ENCODE data around the gene EZH1. TPM values are rescaled to one million over a fixed set of nuclear protein-coding genes. Genes with fewer than 3 reads are reported as not detected.

Gene EZH1
- total and polyA plus RNA-seq, 2 experiments from 2014 or later = 22.7 to 33.8 TPM

GRCh38 chr17:42784409-42784808 lies 39.6 kb upstream of the EZH1 start:
- Histone ChIP-seq H3K9me3 (ENCODE audit: low read depth) (no peaks in the 10 kb centered on the region), H3K36me3 (no peaks in the 10 kb centered on the region), H3K27ac (no peak overlapping the region), H3K4me3 (no peak overlapping the region), H3K4me1 (ENCODE audit: low read depth) (no peaks in the 10 kb centered on the region), H3K27me3 (peaks cover 42% of the 10 kb centered on the region)
- no peak for TF ChIP-seq CTCF (IDR thresholded peaks at IDR 0.05; ENCODE audit: low read depth, low read length)
- no peak for DNase-seq (ENCODE audit: low read depth in 1 of 2, low spot score in 1 of 2)

- H3K9me3 ChIP-seq (ENCODE audit: low read depth) = no peaks in the 10 kb centered on the region
- no peak for TF ChIP-seq CTCF (IDR thresholded peaks at IDR 0.05; ENCODE audit: low read depth, low read length)
- H3K27ac ChIP-seq = no peak overlapping the region
- H3K27me3 ChIP-seq = peaks cover 42% of the 10 kb centered on the region
- no peak overlapping the region for H3K4me3 ChIP-seq
- no peaks in the 10 kb centered on the region for H3K4me1 ChIP-seq (ENCODE audit: low read depth)
- peaks cover 5% of the 10 kb centered on the region for H3K36me3 ChIP-seq
- DNase-seq (ENCODE audit: low read depth in 1 of 2, low spot score in 1 of 2) = no peak
Observed at GRCh38 chr17:42783791-42784138, 38.9 kb upstream of the EZH1 start.

- Histone ChIP-seq H3K4me3 (no peak overlapping the region), H3K27me3 (peaks cover 42% of the 10 kb centered on the region)
- peak in 1 of 2 donors; percentile 81 for DNase-seq (ENCODE audit: low read depth in 1 of 2, low spot score in 1 of 2)
Observed at GRCh38 chr17:42783062-42783790, 38.4 kb upstream of the EZH1 start.

GRCh38 chr17:42782166-42783061 lies 37.6 kb upstream of the EZH1 start:
- DNase-seq (ENCODE audit: low read depth in 1 of 2, low spot score in 1 of 2) = no peak
- Histone ChIP-seq H3K27me3 (peaks cover 42% of the 10 kb centered on the region), H3K9me3 (ENCODE audit: low read depth) (no peaks in the 10 kb centered on the region), H3K36me3 (peaks cover 11% of the 10 kb centered on the region), H3K27ac (no peak overlapping the region), H3K4me1 (ENCODE audit: low read depth) (no peaks in the 10 kb centered on the region), H3K4me3 (no peak overlapping the region)
- TF ChIP-seq CTCF (IDR thresholded peaks at IDR 0.05; ENCODE audit: low read depth, low read length) = no peak

More at GRCh38 chr17:42783062-42783790, 38.4 kb upstream of the EZH1 start:
- TF ChIP-seq CTCF (IDR thresholded peaks at IDR 0.05; ENCODE audit: low read depth, low read length) = no peak
- no peak overlapping the region for H3K27ac ChIP-seq
- no peaks in the 10 kb centered on the region for H3K4me1 ChIP-seq (ENCODE audit: low read depth)
- no peaks in the 10 kb centered on the region for H3K9me3 ChIP-seq (ENCODE audit: low read depth)
- H3K36me3 ChIP-seq = peaks cover 7% of the 10 kb centered on the region

GRCh38 chr17:42781639-42782165 lies 36.9 kb upstream of the EZH1 start:
- Histone ChIP-seq H3K27ac (no peak overlapping the region), H3K4me1 (ENCODE audit: low read depth) (no peaks in the 10 kb centered on the region)

More at GRCh38 chr17:42781639-42782165, 36.9 kb upstream of the EZH1 start:
- no peak for DNase-seq (ENCODE audit: low read depth in 1 of 2, low spot score in 1 of 2)
- Histone ChIP-seq H3K4me3 (no peak overlapping the region), H3K9me3 (ENCODE audit: low read depth) (no peaks in the 10 kb centered on the region), H3K27me3 (peaks cover 40% of the 10 kb centered on the region), H3K36me3 (peaks cover 11% of the 10 kb centered on the region)
- no peak for TF ChIP-seq CTCF (IDR thresholded peaks at IDR 0.05; ENCODE audit: low read depth, low read length)
